ENCODE measurements around the gene ST6GAL1. TPM values are rescaled to one million over a fixed set of nuclear protein-coding genes. Genes with fewer than 3 reads are reported as not detected.
A peak's percentile ranks its signal among the peaks of the same experiment; 100 is the strongest.

ST6GAL1 gene
- total and polyA plus RNA-seq, 4 donors: 15.1 to 113 (median 60.4) TPM

DNA sequence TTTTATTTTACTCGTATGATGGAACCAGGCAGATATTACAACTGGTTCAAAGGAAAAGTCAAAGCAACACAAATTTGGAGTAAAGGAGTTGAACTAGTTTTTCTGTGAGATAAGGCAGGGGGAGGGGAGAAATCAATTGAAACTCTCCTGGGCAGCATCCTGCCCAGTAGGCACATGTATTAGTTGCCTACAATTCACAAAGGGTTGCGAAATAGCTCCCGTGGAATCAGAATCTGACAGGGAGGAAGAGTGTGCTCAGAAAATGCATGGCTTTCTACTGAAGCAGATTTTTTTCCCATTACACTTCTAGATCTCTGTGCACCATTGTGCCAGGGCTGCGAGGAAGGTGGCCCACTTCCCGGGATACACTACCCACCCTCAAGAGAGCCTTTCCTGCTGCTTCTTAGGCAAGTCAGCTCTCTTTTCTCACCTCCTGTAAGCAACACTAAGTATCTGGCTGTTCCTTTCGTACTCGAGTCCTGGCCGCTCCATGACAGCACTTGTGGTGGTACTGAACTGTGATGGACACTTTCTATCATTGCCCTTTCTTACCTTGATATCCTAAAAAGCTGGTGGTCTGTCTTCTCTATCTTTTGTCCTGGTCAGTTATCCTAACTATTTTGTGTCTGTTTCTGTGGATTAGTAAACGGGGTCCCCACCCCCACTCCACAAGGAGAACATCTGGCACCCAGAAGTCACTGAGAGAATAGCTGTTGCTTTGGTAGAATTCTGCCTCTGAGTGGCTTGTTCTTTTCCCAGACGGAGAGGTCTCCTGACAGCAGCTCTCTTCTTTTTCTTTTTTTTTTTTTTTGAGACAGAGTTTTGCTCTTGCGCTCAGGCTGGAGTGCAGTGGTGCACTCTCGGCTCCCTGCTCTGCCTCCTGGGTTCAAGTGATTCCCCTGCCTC is 134.1 kb downstream of the ST6GAL1 start:
- Histone ChIP-seq H3K4me1 (ENCODE audit: control insufficient read depth in 5 of 5, insufficient read depth in 5 of 5, low read length in 5 of 5) (peaks cover 0 to 24% (median 2%) of the 10 kb centered on the region in 5 donors), H3K27me3 (ENCODE audit: control insufficient read depth in 3 of 3, insufficient read depth in 3 of 3, low read length in 2 of 3) (no peaks in the 10 kb centered on the region), H3K9me3 (ENCODE audit: control insufficient read depth in 4 of 4, insufficient read depth in 3 of 4, low read length in 3 of 4) (peaks cover 0 to under 1% (median 0%) of the 10 kb centered on the region in 4 donors), H3K4me3 (no peak overlapping the region), H3K9ac (ENCODE audit: insufficient read depth in 1 of 2, low read length in 2 of 2) (no peak overlapping the region), H3K36me3 (ENCODE audit: control insufficient read depth in 4 of 4, insufficient read depth in 4 of 4, low read length in 4 of 4) (peaks cover 0 to 5% (median 1%) of the 10 kb centered on the region in 4 donors), H3K27ac (ENCODE audit: low read depth in 1 of 2, low read length in 1 of 2) (peak overlapping the region in 1 of 2 donors; percentile 84)
- 65 to 75% methylated on average over 12 of the region's 12 CpGs for WGBS, 2 donors
- TF ChIP-seq, protein P1, sequence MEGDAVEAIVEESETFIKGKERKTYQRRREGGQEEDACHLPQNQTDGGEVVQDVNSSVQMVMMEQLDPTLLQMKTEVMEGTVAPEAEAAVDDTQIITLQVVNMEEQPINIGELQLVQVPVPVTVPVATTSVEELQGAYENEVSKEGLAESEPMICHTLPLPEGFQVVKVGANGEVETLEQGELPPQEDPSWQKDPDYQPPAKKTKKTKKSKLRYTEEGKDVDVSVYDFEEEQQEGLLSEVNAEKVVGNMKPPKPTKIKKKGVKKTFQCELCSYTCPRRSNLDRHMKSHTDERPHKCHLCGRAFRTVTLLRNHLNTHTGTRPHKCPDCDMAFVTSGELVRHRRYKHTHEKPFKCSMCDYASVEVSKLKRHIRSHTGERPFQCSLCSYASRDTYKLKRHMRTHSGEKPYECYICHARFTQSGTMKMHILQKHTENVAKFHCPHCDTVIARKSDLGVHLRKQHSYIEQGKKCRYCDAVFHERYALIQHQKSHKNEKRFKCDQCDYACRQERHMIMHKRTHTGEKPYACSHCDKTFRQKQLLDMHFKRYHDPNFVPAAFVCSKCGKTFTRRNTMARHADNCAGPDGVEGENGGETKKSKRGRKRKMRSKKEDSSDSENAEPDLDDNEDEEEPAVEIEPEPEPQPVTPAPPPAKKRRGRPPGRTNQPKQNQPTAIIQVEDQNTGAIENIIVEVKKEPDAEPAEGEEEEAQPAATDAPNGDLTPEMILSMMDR (IDR thresholded peaks at IDR 0.05; ENCODE audit: control extremely low read depth, extremely low read depth): no peak
- ATAC-seq (ENCODE audit: insufficient read depth, low FRiP score) (no peak), DNase-seq (peak in 2 of 3 donors; percentile 42 to 70)

- 76 to 78% methylated on average over 7 of the region's 7 CpGs for WGBS, 2 donors
- TF ChIP-seq, protein P1 (IDR thresholded peaks at IDR 0.05; ENCODE audit: control extremely low read depth, extremely low read depth): no peak
- Histone ChIP-seq H3K9me3 (ENCODE audit: control insufficient read depth in 4 of 4, insufficient read depth in 3 of 4, low read length in 3 of 4) (peaks cover 0 to 4% (median 0%) of the 10 kb centered on the region in 4 donors), H3K9ac (ENCODE audit: insufficient read depth in 1 of 2, low read length in 2 of 2) (no peak overlapping the region), H3K27me3 (ENCODE audit: control insufficient read depth in 3 of 3, insufficient read depth in 3 of 3, low read length in 2 of 3) (no peaks in the 10 kb centered on the region), H3K27ac (ENCODE audit: low read depth in 1 of 2, low read length in 1 of 2) (no peak overlapping the region), H3K4me1 (ENCODE audit: control insufficient read depth in 5 of 5, insufficient read depth in 5 of 5, low read length in 5 of 5) (peaks cover 0 to 24% (median 2%) of the 10 kb centered on the region in 5 donors), H3K36me3 (ENCODE audit: control insufficient read depth in 4 of 4, insufficient read depth in 4 of 4, low read length in 4 of 4) (peaks cover 0 to 9% (median under 1%) of the 10 kb centered on the region in 4 donors), H3K4me3 (no peak overlapping the region)
- no peak for ATAC-seq (ENCODE audit: insufficient read depth, low FRiP score)
- peak in 2 of 3 donors; percentile 13 to 20 for DNase-seq
These were observed 136.1 kb downstream of the ST6GAL1 start for GRCh38 chr3:187066228-187066995.

- 82 to 94% methylated on average over 5 of the region's 5 CpGs for WGBS, 2 donors
- DNase-seq (no peak), ATAC-seq (ENCODE audit: insufficient read depth, low FRiP score) (no peak)
- TF ChIP-seq, protein P1 (IDR thresholded peaks at IDR 0.05; ENCODE audit: control extremely low read depth, extremely low read depth): no peak
- Histone ChIP-seq H3K4me3 (no peak overlapping the region), H3K4me1 (ENCODE audit: control insufficient read depth in 5 of 5, insufficient read depth in 5 of 5, low read length in 5 of 5) (peaks cover 0 to 16% (median 2%) of the 10 kb centered on the region in 5 donors), H3K36me3 (ENCODE audit: control insufficient read depth in 4 of 4, insufficient read depth in 4 of 4, low read length in 4 of 4) (peaks cover 0 to 15% (median 6%) of the 10 kb centered on the region in 4 donors), H3K27ac (ENCODE audit: low read depth in 1 of 2, low read length in 1 of 2) (no peak overlapping the region), H3K9ac (ENCODE audit: insufficient read depth in 1 of 2, low read length in 2 of 2) (no peak overlapping the region), H3K9me3 (ENCODE audit: control insufficient read depth in 4 of 4, insufficient read depth in 3 of 4, low read length in 3 of 4) (peaks cover 0 to 4% (median 0%) of the 10 kb centered on the region in 4 donors), H3K27me3 (ENCODE audit: control insufficient read depth in 3 of 3, insufficient read depth in 3 of 3, low read length in 2 of 3) (no peaks in the 10 kb centered on the region)
These were observed 138.5 kb downstream of the ST6GAL1 start for GRCh38 chr3:187068787-187069186.

Measured in lung (tissue), 12 donors.